Measurements from ENCODE around the gene PLA2G3. TPM values are rescaled to one million over a fixed set of nuclear protein-coding genes. Genes with fewer than 3 reads are reported as not detected.

PLA2G3 gene
- total RNA-seq, 1 experiment from 2014 or later, result 18.3 TPM

DNA sequence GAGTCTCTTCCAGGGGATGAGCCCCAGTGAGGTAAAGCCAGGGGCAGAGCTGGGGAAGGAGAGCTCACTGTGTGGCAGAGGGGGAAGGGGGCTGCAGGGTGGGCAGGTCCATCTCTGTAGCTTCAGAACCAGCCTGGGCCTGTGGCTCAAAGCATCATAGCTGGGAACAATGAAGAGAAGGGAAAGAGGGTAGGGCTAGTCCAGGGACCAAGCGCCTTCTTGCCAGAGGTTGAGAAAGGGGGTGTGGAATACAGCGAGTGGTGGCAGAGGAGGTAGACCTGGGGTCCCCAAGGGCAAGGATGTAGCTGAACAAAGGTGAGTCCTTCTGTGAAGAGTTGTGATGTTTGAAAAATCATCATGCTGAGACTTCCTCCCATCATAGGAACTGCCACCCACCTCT is 1.2 kb upstream of the PLA2G3 start:
- Mint-ChIP-seq H3K4me1 (peaks cover 22% of the 10 kb centered on the region), H3K9me3 (peaks cover 14% of the 10 kb centered on the region), H3K27ac (peak overlapping the region; percentile 70; the same call in 1 of the 2 replicates), H3K36me3 (0 out of 2 replicates have a peak, but pooled peaks cover 4% of the 10 kb centered on the region), H3K4me3 (no peak overlapping the region), H3K27me3 (ENCODE audit: low read depth) (peaks cover 12% of the 10 kb centered on the region)
- ChIA-PET CTCF (interaction anchor here (2.3 to 7.3 kb wide), 4 partner anchors 33 to 60 kb away, joined by 15 to 73 read pairs (median 28); partner anchors contain the start of genes SELENOM and SMTN), POLR2A (interaction anchor here (0.5 to 2.6 kb wide), 2 partner anchors 14 kb away, joined by 3 to 16 read pairs; no protein-coding TSS in a partner anchor)
- ATAC-seq (no peak), DNase-seq (ENCODE audit: low spot score) (no peak)
- TF ChIP-seq SMAD3 (CRISPR knock-in tag; IDR thresholded peaks at IDR 0.05; ENCODE audit: borderline replicate concordance), result no peak
- TF ChIP-seq, protein P1, sequence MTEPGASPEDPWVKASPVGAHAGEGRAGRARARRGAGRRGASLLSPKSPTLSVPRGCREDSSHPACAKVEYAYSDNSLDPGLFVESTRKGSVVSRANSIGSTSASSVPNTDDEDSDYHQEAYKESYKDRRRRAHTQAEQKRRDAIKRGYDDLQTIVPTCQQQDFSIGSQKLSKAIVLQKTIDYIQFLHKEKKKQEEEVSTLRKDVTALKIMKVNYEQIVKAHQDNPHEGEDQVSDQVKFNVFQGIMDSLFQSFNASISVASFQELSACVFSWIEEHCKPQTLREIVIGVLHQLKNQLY (CRISPR knock-in tag; IDR thresholded peaks at IDR 0.05), result no peak
- TF ChIP-seq, protein P2, sequence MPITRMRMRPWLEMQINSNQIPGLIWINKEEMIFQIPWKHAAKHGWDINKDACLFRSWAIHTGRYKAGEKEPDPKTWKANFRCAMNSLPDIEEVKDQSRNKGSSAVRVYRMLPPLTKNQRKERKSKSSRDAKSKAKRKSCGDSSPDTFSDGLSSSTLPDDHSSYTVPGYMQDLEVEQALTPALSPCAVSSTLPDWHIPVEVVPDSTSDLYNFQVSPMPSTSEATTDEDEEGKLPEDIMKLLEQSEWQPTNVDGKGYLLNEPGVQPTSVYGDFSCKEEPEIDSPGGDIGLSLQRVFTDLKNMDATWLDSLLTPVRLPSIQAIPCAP (CRISPR knock-in tag; IDR thresholded peaks at IDR 0.05), result no peak

DNA sequence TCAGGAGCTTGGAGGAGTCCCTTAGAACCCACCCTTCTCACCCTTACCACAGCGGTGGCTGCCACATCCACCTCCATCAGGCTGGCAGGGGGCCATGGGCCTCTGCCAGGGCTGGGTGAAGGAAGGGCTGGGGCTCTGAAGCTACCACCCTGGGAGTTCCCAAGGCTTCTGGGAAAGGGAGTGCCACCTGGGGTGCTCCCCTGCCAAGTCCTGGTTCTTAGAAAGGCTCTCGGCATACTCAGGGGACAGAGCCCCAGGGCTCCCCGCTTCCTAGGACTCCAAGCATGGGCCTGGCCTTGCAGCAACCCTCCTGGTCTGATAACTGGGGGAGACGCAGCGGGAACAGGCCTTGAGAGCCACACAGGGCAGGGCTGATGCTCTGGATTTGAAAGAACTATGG is 438 bp upstream of the PLA2G3 start:
- DNase-seq (ENCODE audit: low spot score), result no peak
- peaks cover 22% of the 10 kb centered on the region for H3K4me1 Mint-ChIP-seq
- peaks cover 12% of the 10 kb centered on the region for H3K27me3 Mint-ChIP-seq (ENCODE audit: low read depth)
- CTCF ChIA-PET, result interaction anchor here (0.6 to 7.3 kb wide), 24 partner anchors 8 to 534 kb away, joined by 3 to 73 read pairs (median 4); partner anchors contain the start of genes LIMK2, PIK3IP1, SELENOM and SMTN
- ATAC-seq, result no peak
- peaks cover 11% of the 10 kb centered on the region for H3K9me3 Mint-ChIP-seq
- H3K27ac Mint-ChIP-seq, result peak overlapping the region; percentile 70
- POLR2A ChIA-PET, result interaction anchor here (0.5 to 2.6 kb wide), 11 partner anchors 9 to 604 kb away, joined by 3 to 16 read pairs (median 5); partner anchors contain the start of genes INPP5J, MORC2, RNF185 and SELENOM
- TF ChIP-seq ZNF396 (CRISPR knock-in tag; IDR thresholded peaks at IDR 0.05; ENCODE audit: borderline replicate concordance) (no peak), ZNF416 (CRISPR knock-in tag; IDR thresholded peaks at IDR 0.05) (no peak), KAT7 (CRISPR knock-in tag; IDR thresholded peaks at IDR 0.05; ENCODE audit: borderline replicate concordance) (no peak), ERG (CRISPR knock-in tag; IDR thresholded peaks at IDR 0.05) (no peak), RORB (CRISPR knock-in tag; IDR thresholded peaks at IDR 0.05) (no peak), SOX15 (CRISPR knock-in tag; IDR thresholded peaks at IDR 0.05) (no peak), FOXP4 (CRISPR knock-in tag; IDR thresholded peaks at IDR 0.05) (no peak), PRRX2 (CRISPR knock-in tag; IDR thresholded peaks at IDR 0.05) (no peak), NFE2L1 (CRISPR knock-in tag; IDR thresholded peaks at IDR 0.05) (no peak)
- TF ChIP-seq, protein P3, sequence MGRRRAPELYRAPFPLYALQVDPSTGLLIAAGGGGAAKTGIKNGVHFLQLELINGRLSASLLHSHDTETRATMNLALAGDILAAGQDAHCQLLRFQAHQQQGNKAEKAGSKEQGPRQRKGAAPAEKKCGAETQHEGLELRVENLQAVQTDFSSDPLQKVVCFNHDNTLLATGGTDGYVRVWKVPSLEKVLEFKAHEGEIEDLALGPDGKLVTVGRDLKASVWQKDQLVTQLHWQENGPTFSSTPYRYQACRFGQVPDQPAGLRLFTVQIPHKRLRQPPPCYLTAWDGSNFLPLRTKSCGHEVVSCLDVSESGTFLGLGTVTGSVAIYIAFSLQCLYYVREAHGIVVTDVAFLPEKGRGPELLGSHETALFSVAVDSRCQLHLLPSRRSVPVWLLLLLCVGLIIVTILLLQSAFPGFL (CRISPR knock-in tag; IDR thresholded peaks at IDR 0.05; ENCODE audit: borderline replicate concordance), result no peak
- H3K4me3 Mint-ChIP-seq, result peak overlapping the region; percentile 86; the same call in 1 of the 2 replicates
- H3K36me3 Mint-ChIP-seq, result peaks cover 10% of the 10 kb centered on the region; the same call in 1 of the 2 replicates

GRCh38 chr22:31139066-31139465 is 1.2 kb downstream of the PLA2G3 start:
- H3K4me3 Mint-ChIP-seq, result peak overlapping the region; percentile 86
- H3K9me3 Mint-ChIP-seq, result no peaks in the 10 kb centered on the region
- peaks cover 23% of the 10 kb centered on the region for H3K36me3 Mint-ChIP-seq
- POLR2A ChIA-PET, result interaction anchor here (0.5 kb wide), 1 partner anchor 58 kb away, joined by 3 read pairs; no protein-coding TSS in a partner anchor
- H3K27ac Mint-ChIP-seq, result no peak overlapping the region
- TF ChIP-seq, protein P3 (CRISPR knock-in tag; IDR thresholded peaks at IDR 0.05; ENCODE audit: borderline replicate concordance), result no peak
- TF ChIP-seq, protein P4, sequence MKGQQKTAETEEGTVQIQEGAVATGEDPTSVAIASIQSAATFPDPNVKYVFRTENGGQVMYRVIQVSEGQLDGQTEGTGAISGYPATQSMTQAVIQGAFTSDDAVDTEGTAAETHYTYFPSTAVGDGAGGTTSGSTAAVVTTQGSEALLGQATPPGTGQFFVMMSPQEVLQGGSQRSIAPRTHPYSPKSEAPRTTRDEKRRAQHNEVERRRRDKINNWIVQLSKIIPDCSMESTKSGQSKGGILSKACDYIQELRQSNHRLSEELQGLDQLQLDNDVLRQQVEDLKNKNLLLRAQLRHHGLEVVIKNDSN (CRISPR knock-in tag; IDR thresholded peaks at IDR 0.05), result no peak
- TF ChIP-seq, protein P5, sequence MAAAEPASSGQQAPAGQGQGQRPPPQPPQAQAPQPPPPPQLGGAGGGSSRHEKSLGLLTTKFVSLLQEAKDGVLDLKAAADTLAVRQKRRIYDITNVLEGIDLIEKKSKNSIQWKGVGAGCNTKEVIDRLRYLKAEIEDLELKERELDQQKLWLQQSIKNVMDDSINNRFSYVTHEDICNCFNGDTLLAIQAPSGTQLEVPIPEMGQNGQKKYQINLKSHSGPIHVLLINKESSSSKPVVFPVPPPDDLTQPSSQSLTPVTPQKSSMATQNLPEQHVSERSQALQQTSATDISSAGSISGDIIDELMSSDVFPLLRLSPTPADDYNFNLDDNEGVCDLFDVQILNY (CRISPR knock-in tag; IDR thresholded peaks at IDR 0.05), result no peak
- TF ChIP-seq E2F4 (CRISPR knock-in tag; IDR thresholded peaks at IDR 0.05; ENCODE audit: borderline replicate concordance, low read depth), result no peak
- TF ChIP-seq, protein P2 (CRISPR knock-in tag; IDR thresholded peaks at IDR 0.05), result no peak
- H3K4me1 Mint-ChIP-seq, result peaks cover 22% of the 10 kb centered on the region
- no peak for ATAC-seq
- no peaks in the 10 kb centered on the region; the same call in none of the 2 replicates for H3K27me3 Mint-ChIP-seq (ENCODE audit: low read depth)
- no peak for DNase-seq (ENCODE audit: low spot score)
- CTCF ChIA-PET, result interaction anchor here (1.1 to 7.3 kb wide), 4 partner anchors 30 to 134 kb away, joined by 3 to 73 read pairs (median 12); partner anchors contain the start of genes SELENOM and SMTN

Measured in WTC11 (cell line).